Measurements from ENCODE around the gene GSTT4. TPM values are rescaled to one million over a fixed set of nuclear protein-coding genes. Genes with fewer than 3 reads are reported as not detected.

Gene GSTT4
- total RNA-seq, 2 donors from 2014 or later, result 0.80 TPM; not detected in 1

- TF ChIP-seq POLR2A (IDR thresholded peaks at IDR 0.05) (no peak), CTCF (IDR thresholded peaks at IDR 0.05) (no peak), POLR2AphosphoS5 (IDR thresholded peaks at IDR 0.05) (no peak)
- H3K4me1 ChIP-seq (replicated peaks), result no peaks in the 10 kb centered on the region
- WGBS, result 70% methylated on average over 1 of the region's 1 CpG
- no peak overlapping the region for H3K4me3 ChIP-seq
- no peaks in the 10 kb centered on the region for H3K27me3 ChIP-seq (replicated peaks; ENCODE audit: insufficient read depth)
- no peak overlapping the region for H3K27ac ChIP-seq
- no peaks in the 10 kb centered on the region for H3K9me3 ChIP-seq
- no peaks in the 10 kb centered on the region for H3K36me3 ChIP-seq
- intact Hi-C loops (cut with DNase I), result loop anchor here (5.0 kb wide), 1 partner anchor 149 kb away; no protein-coding TSS in a partner anchor
- DNase-seq (ENCODE audit: low spot score), result no peak
Observed at GRCh38 chr22:24008022-24008283, 2.7 kb upstream of the GSTT4 start.

- Histone ChIP-seq H3K27me3 (replicated peaks; ENCODE audit: insufficient read depth) (no peaks in the 10 kb centered on the region), H3K36me3 (no peaks in the 10 kb centered on the region), H3K9me3 (no peaks in the 10 kb centered on the region), H3K27ac (no peak overlapping the region), H3K4me3 (no peak overlapping the region), H3K4me1 (replicated peaks) (no peaks in the 10 kb centered on the region)
- intact Hi-C loops (cut with DNase I), result loop anchor here (5.0 kb wide), 1 partner anchor 150 kb away; no protein-coding TSS in a partner anchor
- no peak for DNase-seq (ENCODE audit: low spot score)
- no peak for TF ChIP-seq POLR2A (IDR thresholded peaks at IDR 0.05)
- TF ChIP-seq POLR2AphosphoS5 (IDR thresholded peaks at IDR 0.05), result no peak
- no peak for TF ChIP-seq CTCF (IDR thresholded peaks at IDR 0.05)
- whole genome bisulfite sequencing, result 79% methylated on average over 8 of the region's 8 CpGs
Observed at GRCh38 chr22:24007253-24008021, 2.2 kb upstream of the GSTT4 start.

- Histone ChIP-seq H3K36me3 (no peaks in the 10 kb centered on the region), H3K27ac (no peak overlapping the region), H3K4me3 (no peak overlapping the region), H3K27me3 (replicated peaks; ENCODE audit: insufficient read depth) (no peaks in the 10 kb centered on the region), H3K9me3 (no peaks in the 10 kb centered on the region), H3K4me1 (replicated peaks) (no peaks in the 10 kb centered on the region)
- TF ChIP-seq POLR2AphosphoS5 (IDR thresholded peaks at IDR 0.05) (no peak), POLR2A (IDR thresholded peaks at IDR 0.05) (no peak), CTCF (IDR thresholded peaks at IDR 0.05) (no peak)
- intact Hi-C loops (cut with DNase I), result loop anchor here (5.0 kb wide), 1 partner anchor 150 kb away; no protein-coding TSS in a partner anchor
- 82% methylated on average over 6 of the region's 6 CpGs for WGBS
- DNase-seq (ENCODE audit: low spot score), result no peak
Observed at GRCh38 chr22:24006914-24007214, 1.6 kb upstream of the GSTT4 start.

- Histone ChIP-seq H3K27ac (no peak overlapping the region), H3K27me3 (replicated peaks; ENCODE audit: insufficient read depth) (no peaks in the 10 kb centered on the region), H3K4me1 (replicated peaks) (no peaks in the 10 kb centered on the region), H3K9me3 (no peaks in the 10 kb centered on the region), H3K4me3 (no peak overlapping the region), H3K36me3 (no peaks in the 10 kb centered on the region)
- DNase-seq (ENCODE audit: low spot score), result no peak
- WGBS, result 79% methylated on average over 10 of the region's 10 CpGs
- no peak for TF ChIP-seq CTCF (IDR thresholded peaks at IDR 0.05)
- no peak for TF ChIP-seq POLR2A (IDR thresholded peaks at IDR 0.05)
- TF ChIP-seq POLR2AphosphoS5 (IDR thresholded peaks at IDR 0.05), result no peak
- intact Hi-C loops (cut with DNase I), result loop anchor here (5.0 kb wide), 1 partner anchor 151 kb away; no protein-coding TSS in a partner anchor
Observed at GRCh38 chr22:24006207-24006913, 1.1 kb upstream of the GSTT4 start.

- no peak overlapping the region for H3K27ac ChIP-seq
- no peak for DNase-seq (ENCODE audit: low spot score)
- H3K4me3 ChIP-seq, result no peak overlapping the region
- TF ChIP-seq POLR2AphosphoS5 (IDR thresholded peaks at IDR 0.05), result no peak
- 86% methylated on average over 9 of the region's 9 CpGs for WGBS
- intact Hi-C loops (cut with DNase I), result no loop called here
- H3K4me1 ChIP-seq (replicated peaks), result no peaks in the 10 kb centered on the region
- no peaks in the 10 kb centered on the region for H3K27me3 ChIP-seq (replicated peaks; ENCODE audit: insufficient read depth)
- H3K36me3 ChIP-seq, result no peaks in the 10 kb centered on the region
- no peaks in the 10 kb centered on the region for H3K9me3 ChIP-seq
Observed at GRCh38 chr22:24003887-24004286, 1.4 kb downstream of the GSTT4 start.
